Spleen (tissue), 11 donors: Measurements from ENCODE around the gene VAC14. TPM values are rescaled to one million over a fixed set of nuclear protein-coding genes. Genes with fewer than 3 reads are reported as not detected.

Experiments
- DNase-seq: peaks from one replicate; pipeline ENCODE4 v3.0.0-alpha.2; 2020
- H3K27ac ChIP-seq, 8 donors: fragments of 200-600 bp; sonication (generic) in 7 of 8; 1 replicate in 4 of 8; 2 replicates in 4 of 8; pipeline versions ENCODE4 v1.5.0 to v1.8.0; 2016 to 2021; ENCODE audit warnings: inconsistent platforms in 4 of 8, mild to moderate bottlenecking in 4 of 8, moderate library complexity in 1 of 8
- H3K27me3 ChIP-seq, 7 donors: fragments of 200-600 bp; sonication (generic) in 6 of 7; replicated peaks in 1 of 7; 1 replicate in 4 of 7; 2 replicates in 3 of 7; pipeline versions ENCODE4 v1.5.0 to v1.8.0; 2016 to 2021; ENCODE audit warnings: inconsistent platforms in 3 of 7, mild to moderate bottlenecking in 1 of 7
- H3K36me3 ChIP-seq, 6 donors: fragments of 200-600 bp; sonication (generic) in 5 of 6; 1 replicate in 4 of 6; 2 replicates in 2 of 6; pipeline versions ENCODE4 v1.5.0 to v1.8.0; 2016 to 2021; ENCODE audit warnings: inconsistent platforms in 2 of 6
- H3K4me1 ChIP-seq, 6 donors: fragments of 200-600 bp; sonication (generic) in 5 of 6; 1 replicate in 3 of 6; 2 replicates in 3 of 6; pipeline versions ENCODE4 v1.5.0 to v1.8.0; 2016 to 2021; ENCODE audit warnings: inconsistent platforms in 3 of 6
- H3K4me3 ChIP-seq, 8 donors: fragments of 200-600 bp; sonication (generic) in 7 of 8; 1 replicate in 4 of 8; 2 replicates in 4 of 8; pipeline versions ENCODE4 v1.5.0 to v1.8.0; 2016 to 2021; ENCODE audit warnings: inconsistent platforms in 4 of 8, mild to moderate bottlenecking in 4 of 8, moderate library complexity in 2 of 8
- H3K9me3 ChIP-seq, 8 donors: fragments of 200-600 bp; sonication (generic) in 7 of 8; 1 replicate in 4 of 8; 2 replicates in 4 of 8; pipeline versions ENCODE4 v1.5.0 to v1.8.0; 2016 to 2021; ENCODE audit warnings: inconsistent platforms in 4 of 8
- CTCF ChIP-seq, 11 experiments: fragments of 200-600 bp in 7 of 11; fragments of 450-650 bp in 4 of 11; sonication (generic) in 4 of 11; IDR thresholded peaks in 8 of 11; conservative IDR thresholded peaks in 3 of 11; 1 replicate in 7 of 11; 2 replicates in 4 of 11; pipeline versions ENCODE4 v1.4.0 to v1.8.0; 2016 to 2021; ENCODE audit warnings: antibody characterized with exemption in 11 of 11, inconsistent platforms in 4 of 11, mild to moderate bottlenecking in 1 of 11
- POLR2A ChIP-seq, 3 donors: fragments of 450-650 bp; IDR thresholded peaks; one replicate each; pipeline ENCODE4 v1.5.1; 2017; ENCODE audit warnings: antibody characterized with exemption in 3 of 3, mild to moderate bottlenecking in 1 of 3
- POLR2AphosphoS5 ChIP-seq, 3 donors: sonication (generic); formaldehyde crosslinking; IDR thresholded peaks; one replicate each; pipeline ENCODE4 v1.5.1; 2017; ENCODE audit warnings: antibody characterized with exemption in 3 of 3
- WGBS, 5 donors: extraction: QIAGEN DNeasy Blood & Tissue Kit in 3 of 5; methylation state at CpG; one replicate each; pipeline versions ENCODE4 v1.1.5 to v1.1.7; 2013 to 2018; 5-methylcytosine and 5-hydroxymethylcytosine counted together
- intact Hi-C: fragments of 100-400 bp; cut with DNase I; formaldehyde crosslinking; loops from one replicate; pipeline ENCODE4 v1.15.0; 2023; ENCODE audit warnings: low total_unique reads
- polyA plus RNA-seq, 3 donors: library from polyadenylated mRNA; stranded (reverse); fragments of 200-250 nt; gene quantifications; one replicate each; pipeline ENCODE4 v1.2.1, GENCODE V29; 2013
- total RNA-seq, 7 donors: library from RNA; depleted of rRNA in 3 of 7; stranded (reverse); fragments of >200 nt in 3 of 7; fragmentation: NEBNext Ultra II Directional in 4 of 7; extraction: Animal tissue kit (Norgen Biotek cat#: 25700) in 4 of 7; gene quantifications; one replicate each; pipeline versions ENCODE4 v1.1.0 to v1.2.1, GENCODE V29; 2016 to 2021
- donor health status: healthy with polysubstance abuse.
- donor health status: DM: no; HTN: no; CAD: no; lungs with moderate emphysema.
- donor health status: DM: no; HTN: no; CAD: no.
- donor health status: Bipolar disorder and iron deficiency.
- donor health status: healthy.
- donor health status: DM: no; HTN: no; CAD: no.
- donor health status: DM: yes; HTN: yes; CAD: no.

VAC14 gene
- total and polyA plus RNA-seq, 10 donors, result 29.1 to 70.0 (median 48.1) TPM

- intact Hi-C loops, result no loop called here
- Histone ChIP-seq H3K27me3 (peaks cover 0 to 4% (median 0%) of the 10 kb centered on the region in 7 donors), H3K4me3 (no peak overlapping the region), H3K9me3 (no peaks in the 10 kb centered on the region), H3K4me1 (peaks cover 18 to 50% (median 36%) of the 10 kb centered on the region in 6 donors), H3K36me3 (peaks cover 0 to 81% (median 39%) of the 10 kb centered on the region in 6 donors), H3K27ac (peak overlapping the region in 4 of 8 donors; percentile 1 to 88 (median 56))
- peak; percentile 69 for DNase-seq
- TF ChIP-seq CTCF (IDR thresholded peaks at IDR 0.05 in 8 of 11, conservative IDR thresholded peaks at IDR 0.05 in 3 of 11), result no peak
- TF ChIP-seq POLR2A (IDR thresholded peaks at IDR 0.05), result no peak
- TF ChIP-seq POLR2AphosphoS5 (IDR thresholded peaks at IDR 0.05), result peak in 2 of 3 donors; percentile 18 to 50
- WGBS, 5 donors, result 85 to 96% (median 91%) methylated on average over 14 to 15 of the region's 15 CpGs
These were observed 123.3 kb downstream of the VAC14 start for GRCh38 chr16:70677499-70678120.

GRCh38 chr16:70676675-70677498, 124.1 kb downstream of the VAC14 start:
- H3K27ac ChIP-seq, result peak overlapping the region in 4 of 8 donors; percentile 1 to 88 (median 56)
- no peaks in the 10 kb centered on the region for H3K9me3 ChIP-seq
- H3K4me1 ChIP-seq, result peaks cover 12 to 43% (median 30%) of the 10 kb centered on the region in 6 donors
- peaks cover 0 to under 1% (median 0%) of the 10 kb centered on the region in 7 donors for H3K27me3 ChIP-seq
- H3K36me3 ChIP-seq, result peaks cover 0 to 89% (median 40%) of the 10 kb centered on the region in 6 donors
- intact Hi-C loops, result no loop called here
- peak in 1 of 3 donors; percentile 14 for TF ChIP-seq POLR2AphosphoS5 (IDR thresholded peaks at IDR 0.05)
- no peak for TF ChIP-seq POLR2A (IDR thresholded peaks at IDR 0.05)
- no peak for TF ChIP-seq CTCF (IDR thresholded peaks at IDR 0.05 in 8 of 11, conservative IDR thresholded peaks at IDR 0.05 in 3 of 11)
- 83 to 90% (median 85%) methylated on average over 8 to 14 of the region's 14 CpGs for WGBS, 5 donors
- no peak overlapping the region for H3K4me3 ChIP-seq
- DNase-seq, result peak; percentile 69

- WGBS, 5 donors, result 82 to 91% (median 86%) methylated on average over 5 to 7 of the region's 7 CpGs
- TF ChIP-seq POLR2A (IDR thresholded peaks at IDR 0.05), result no peak
- TF ChIP-seq POLR2AphosphoS5 (IDR thresholded peaks at IDR 0.05), result peak in 2 of 3 donors; percentile 47 to 49
- TF ChIP-seq CTCF (IDR thresholded peaks at IDR 0.05 in 8 of 11, conservative IDR thresholded peaks at IDR 0.05 in 3 of 11), result no peak
- intact Hi-C loops, result no loop called here
- DNase-seq, result peak; percentile 50
- Histone ChIP-seq H3K4me1 (peaks cover 6 to 34% (median 22%) of the 10 kb centered on the region in 6 donors), H3K9me3 (no peaks in the 10 kb centered on the region), H3K4me3 (no peak overlapping the region), H3K36me3 (peaks cover 0 to 98% (median 42%) of the 10 kb centered on the region in 6 donors), H3K27me3 (no peaks in the 10 kb centered on the region), H3K27ac (peak overlapping the region in 4 of 8 donors; percentile 25 to 86 (median 36))
These were observed 125.0 kb downstream of the VAC14 start for GRCh38 chr16:70675851-70676513.
